Measurements from ENCODE around the gene ACTR3C.
"Not testable (repeated sequence)": the region's sequence is repeated elsewhere in the genome, so short reads cannot be mapped to it uniquely, and the experiment has no call there.

DNA sequence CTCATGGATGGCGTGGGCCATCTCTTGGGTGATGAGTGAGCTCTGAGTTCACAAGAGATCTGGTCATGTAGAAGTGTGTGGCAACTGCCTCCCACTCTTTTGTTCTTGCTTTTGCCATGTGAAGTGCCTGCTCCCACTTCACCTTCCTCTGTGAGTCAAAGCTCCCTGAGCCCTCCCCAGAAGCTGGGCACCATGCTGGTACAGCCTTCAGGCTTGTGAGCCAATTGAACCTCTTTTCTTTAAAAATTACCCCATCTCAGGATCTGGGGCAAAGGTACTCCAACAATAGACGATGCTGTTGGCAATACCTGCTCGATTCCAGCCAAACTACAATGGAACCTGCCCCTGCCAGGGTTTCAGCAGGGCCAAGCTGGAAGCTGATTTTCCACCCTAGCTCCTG lies 75.6 kb downstream of the ACTR3C start:
- TF ChIP-seq, protein P1, sequence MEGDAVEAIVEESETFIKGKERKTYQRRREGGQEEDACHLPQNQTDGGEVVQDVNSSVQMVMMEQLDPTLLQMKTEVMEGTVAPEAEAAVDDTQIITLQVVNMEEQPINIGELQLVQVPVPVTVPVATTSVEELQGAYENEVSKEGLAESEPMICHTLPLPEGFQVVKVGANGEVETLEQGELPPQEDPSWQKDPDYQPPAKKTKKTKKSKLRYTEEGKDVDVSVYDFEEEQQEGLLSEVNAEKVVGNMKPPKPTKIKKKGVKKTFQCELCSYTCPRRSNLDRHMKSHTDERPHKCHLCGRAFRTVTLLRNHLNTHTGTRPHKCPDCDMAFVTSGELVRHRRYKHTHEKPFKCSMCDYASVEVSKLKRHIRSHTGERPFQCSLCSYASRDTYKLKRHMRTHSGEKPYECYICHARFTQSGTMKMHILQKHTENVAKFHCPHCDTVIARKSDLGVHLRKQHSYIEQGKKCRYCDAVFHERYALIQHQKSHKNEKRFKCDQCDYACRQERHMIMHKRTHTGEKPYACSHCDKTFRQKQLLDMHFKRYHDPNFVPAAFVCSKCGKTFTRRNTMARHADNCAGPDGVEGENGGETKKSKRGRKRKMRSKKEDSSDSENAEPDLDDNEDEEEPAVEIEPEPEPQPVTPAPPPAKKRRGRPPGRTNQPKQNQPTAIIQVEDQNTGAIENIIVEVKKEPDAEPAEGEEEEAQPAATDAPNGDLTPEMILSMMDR (IDR thresholded peaks at IDR 0.05; ENCODE audit: low read depth, low read length) = not testable (repeated sequence)
- not testable (repeated sequence) for TF ChIP-seq EZH2phosphoT487 (IDR thresholded peaks at IDR 0.05; ENCODE audit: low read depth)
